CD4-positive, alpha-beta T cell treated with Interleukin-1 beta for 1 hour (primary cell): ENCODE data around the gene PRSS22.

ENCODE experiments used
- DNase-seq, 2 donors: peaks; one replicate each; pipeline ENCODE4 v3.0.0-alpha.2; 2020 to 2022

PRSS22 gene

GRCh38 chr16:2848933-2849725 lies 8.8 kb downstream of the PRSS22 start:
- no peak for DNase-seq

DNA sequence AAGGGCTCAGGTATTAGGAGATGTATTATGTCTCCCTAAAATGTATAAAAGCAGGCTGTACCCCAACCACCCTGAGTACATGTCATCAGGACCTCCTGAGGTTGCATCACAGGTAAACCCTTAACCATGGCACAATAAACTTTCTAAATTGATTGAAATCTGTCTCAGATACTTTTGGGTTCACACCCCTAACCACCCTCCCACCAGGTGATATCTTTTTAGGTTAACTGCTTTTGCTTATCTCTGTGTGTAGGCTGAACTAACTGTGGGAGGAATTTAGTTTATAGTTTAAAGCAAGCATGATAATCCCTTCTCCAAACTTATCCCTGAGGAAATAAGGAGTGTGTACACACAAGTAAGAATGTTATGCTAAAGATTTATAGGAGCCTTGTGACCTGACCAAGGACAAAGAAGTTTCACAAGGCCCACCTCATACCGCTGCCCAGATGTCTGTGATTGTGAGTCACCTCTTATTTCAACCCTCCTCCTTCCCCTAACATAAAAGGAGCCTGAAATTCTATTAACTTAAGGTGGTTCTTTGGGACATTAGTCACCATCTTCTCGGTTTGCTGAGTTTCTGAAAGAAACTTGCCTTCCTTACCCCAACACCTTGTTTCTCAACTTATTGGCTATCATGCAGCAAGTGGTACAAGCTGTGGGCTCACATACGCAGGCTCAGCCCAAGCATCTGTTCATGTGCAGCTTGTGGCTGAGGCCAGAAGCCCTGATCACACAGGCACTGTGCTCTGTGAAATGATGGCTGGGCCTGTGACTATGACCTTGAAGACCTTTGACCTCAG lies 11.3 kb downstream of the PRSS22 start:
- no peak for DNase-seq

DNA sequence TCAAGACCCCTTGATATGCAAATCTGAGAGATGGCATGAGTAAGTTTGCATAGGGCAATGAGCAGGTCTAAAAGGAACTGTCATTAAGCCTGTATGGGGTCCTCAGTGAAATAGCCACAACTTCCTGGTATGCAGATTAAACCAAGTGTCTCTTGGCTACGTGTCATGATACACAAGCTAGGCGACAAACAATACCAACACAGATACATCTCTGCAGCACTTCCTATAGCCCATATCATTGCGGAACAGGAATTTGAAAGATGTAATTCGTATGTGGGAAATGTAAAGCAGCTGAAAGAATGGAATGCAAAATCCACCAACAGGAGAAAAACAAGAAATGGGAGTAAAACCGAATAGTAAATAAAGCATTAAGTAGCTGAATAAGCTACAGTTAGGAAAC lies 12.9 kb downstream of the PRSS22 start:
- DNase-seq: no peak

DNA sequence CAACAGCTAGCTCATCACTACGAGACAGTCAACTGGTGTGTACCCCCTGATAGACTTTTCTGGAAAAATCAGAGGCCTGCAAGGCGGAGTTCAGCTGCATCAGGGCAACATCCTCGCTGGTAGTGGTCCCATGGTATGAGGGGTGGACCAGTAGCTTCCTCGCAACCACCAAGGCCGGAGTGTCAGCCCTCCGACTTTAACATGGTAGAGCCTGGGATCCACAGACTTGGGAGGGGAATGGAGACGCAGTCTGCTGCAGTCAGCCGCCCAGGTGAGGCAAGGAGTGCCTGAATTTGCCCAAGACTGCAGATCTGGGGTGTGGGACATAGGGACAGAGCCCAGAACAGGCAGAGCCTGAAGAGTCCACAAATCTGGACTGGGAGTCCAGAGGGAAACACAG lies 14.4 kb downstream of the PRSS22 start:
- DNase-seq: no peak

- DNase-seq: peak; percentile 78 to 80
Observed at GRCh38 chr16:2842340-2843000, 15.5 kb downstream of the PRSS22 start.

DNA sequence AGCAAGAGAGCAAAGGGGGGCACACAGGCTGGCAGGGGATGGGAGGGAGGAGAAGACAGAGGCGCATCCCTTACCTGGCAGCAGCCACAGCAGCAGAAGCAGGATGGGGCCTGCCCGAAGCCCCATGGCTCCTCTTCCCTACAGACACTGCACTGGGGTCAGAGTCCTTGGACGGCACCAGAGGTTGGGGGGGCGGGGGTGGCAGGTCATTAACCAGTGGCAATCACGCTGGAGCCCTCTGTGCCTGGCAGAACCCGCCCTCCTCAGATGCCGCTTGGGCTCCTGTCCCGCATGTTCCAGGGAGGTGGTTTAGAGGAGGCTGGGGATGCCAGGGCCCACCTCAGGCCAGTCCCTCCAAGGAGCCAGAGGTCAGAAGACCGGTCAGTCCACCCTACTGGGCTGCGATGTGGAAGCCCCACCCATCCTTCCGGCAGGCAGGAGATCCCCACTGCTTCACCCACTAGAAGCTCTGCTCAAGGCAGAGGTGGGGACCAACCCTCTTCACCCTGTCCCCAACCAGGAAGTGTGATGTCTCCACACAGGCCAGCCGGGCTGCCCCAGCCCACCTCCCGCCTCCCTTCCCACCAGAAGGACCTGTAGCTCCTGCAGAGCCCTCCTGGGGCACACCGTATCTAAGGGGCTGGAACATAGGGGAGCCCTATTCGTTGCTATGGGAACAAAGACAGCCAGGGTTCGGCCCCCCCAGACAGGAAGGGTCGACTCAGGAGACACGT lies 16.2 kb downstream of the PRSS22 start:
- peak in 1 of 2 donors; percentile 46 for DNase-seq

DNA sequence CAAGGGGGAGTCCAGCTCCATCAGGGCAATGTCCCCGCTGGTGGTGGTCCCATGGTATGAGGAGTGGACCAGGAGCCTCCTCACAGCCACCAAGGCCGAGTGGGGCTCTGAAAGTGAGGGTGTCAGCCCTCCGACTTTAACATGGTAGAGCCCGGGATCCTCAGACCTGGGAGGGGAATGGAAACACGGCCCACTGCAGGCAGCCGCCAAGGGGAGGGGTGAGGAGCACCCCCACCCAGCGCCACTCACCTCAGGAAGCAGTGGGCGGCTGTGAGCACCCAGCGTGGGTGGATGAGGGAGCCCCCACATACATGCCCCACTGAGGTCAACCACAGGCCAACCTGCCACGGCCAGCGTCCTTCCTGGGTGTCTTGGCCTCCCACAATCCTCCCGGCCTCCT lies 17.1 kb downstream of the PRSS22 start:
- no peak for DNase-seq

DNA sequence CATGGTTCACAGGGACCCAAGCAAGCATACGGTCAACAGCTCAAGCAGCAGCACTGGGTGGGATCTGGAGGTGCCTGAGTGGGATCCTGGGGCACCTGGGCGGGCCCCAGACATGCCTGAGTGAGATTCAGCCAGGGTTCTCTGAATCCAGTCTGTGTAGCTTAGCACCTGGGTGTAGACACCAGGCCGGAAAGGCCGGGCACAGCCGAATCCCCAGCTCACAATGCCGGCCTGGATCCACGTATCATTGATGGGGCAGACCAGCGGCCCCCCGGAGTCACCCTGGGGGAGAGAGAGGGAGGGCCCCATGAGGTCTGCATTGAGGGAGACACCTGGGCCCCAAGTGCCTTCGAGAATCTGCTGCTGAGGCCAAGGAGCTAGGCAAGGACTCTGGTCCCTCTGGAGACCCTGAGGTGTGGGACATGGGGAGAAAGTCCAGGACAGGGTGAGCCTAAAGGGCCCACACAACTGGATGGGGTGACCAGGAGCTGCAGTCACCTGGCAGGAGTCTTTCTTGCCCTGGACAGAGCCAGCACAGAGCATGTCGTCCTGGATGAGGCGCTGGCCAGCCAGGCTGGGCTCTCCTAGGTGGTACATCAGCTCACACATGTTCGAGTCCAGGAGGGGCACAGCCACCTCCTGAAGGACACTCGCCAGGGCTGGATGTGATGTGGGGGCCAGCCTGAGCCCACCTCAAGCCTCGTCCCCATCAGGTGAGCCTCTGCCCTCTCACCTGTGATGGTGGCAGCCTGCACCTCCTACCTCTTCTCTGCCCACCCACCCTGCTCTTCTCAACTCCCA lies 18.1 kb downstream of the PRSS22 start:
- no peak for DNase-seq

GRCh38 chr16:2838928-2839327 lies 19.0 kb downstream of the PRSS22 start:
- DNase-seq: peak; percentile 62 to 68

DNA sequence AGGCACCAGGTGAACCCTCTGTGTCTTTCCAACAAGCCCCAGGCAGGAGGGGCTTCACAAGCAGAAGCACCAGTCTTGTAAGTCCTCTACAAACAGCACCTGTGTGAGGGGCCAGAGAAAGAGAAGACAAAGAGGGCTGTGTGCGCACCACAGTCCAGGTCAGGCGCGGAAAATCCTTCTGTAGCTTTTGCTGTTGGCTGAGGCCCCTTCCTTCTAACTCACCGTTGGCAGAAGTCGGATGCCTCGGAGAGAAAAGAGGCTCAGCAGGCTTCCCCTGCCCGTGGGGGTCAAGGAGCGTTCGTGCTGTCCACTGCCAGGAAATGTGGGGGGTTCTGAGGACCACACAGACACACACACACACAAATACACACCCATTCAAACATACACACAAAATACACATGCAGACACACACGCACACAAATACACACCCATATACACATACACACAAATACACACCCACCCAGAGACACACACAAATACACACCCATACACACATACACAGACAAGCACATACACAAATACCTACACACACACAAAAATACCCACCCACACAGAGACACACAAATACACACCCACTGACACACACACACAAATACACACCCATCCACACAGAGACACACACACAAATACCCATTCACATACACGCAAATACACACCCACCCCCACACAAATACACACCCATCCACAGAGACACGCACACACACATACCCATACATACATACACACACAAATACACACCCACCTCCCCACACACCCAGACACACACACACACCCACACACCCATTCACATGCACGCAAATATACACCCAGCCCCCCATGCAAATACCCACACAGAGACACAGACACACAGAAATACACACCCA lies 21.1 kb downstream of the PRSS22 start:
- no peak for DNase-seq

DNA sequence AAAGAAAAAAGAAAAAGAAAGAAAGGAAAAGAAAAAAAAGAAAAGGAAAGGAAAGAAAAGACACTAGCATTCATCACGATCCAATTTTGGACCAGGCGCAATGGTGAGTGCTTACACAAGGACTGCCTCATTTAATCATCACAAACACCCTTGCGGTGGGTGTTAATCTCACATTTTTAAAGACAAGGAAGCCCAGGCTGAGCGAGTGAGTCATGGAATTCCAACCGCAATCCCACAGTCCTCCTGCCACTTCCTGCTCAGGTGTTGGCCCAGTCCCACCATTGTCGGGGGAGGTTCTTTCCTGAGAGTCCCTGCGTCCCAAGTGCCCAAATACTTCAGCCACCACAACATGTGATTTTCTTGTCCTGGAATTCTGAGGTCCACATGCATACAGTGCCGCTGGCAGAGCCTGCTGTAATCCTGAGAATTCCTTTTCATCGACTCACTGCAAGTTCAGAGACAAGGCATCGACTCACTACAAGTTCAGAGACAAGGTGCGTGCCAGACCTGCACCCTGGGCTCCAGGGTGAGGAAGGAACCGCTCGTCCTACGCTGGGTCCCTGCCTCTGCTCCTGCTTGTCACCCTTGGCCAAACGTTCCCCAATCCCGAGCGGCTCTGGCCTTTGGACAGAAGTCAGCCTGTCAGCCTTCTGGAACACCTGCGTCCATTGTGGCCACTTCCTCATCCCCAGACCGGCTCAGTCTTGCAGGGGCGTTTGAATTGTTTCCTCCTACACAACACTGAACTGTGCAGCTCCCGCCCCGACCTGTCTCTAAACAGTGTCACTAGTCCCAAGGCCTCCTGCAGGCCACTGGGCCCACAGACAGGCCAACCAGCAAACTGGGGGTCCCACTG lies 22.1 kb downstream of the PRSS22 start:
- no peak for DNase-seq

GRCh38 chr16:2834968-2835367 lies 23.0 kb downstream of the PRSS22 start:
- DNase-seq: no peak

DNA sequence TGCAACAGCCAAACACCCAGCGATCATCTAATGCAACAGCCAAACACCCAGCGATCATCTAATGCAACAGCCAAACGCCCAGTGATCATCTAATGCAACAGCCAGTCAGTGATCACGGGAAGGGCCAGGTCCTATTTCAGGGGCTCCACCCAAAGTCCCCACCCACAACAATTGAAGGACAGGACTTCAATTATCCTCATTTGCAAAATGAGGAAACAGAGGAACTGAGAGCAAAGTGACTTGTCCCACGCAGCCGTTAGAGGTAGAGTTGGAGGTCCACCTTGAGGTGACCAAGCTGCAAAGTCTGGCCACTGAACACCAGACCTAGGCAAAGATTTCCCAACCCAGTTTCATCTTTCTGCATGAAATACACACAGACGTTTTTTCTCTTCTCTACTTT lies 24.2 kb downstream of the PRSS22 start:
- no peak for DNase-seq

DNA sequence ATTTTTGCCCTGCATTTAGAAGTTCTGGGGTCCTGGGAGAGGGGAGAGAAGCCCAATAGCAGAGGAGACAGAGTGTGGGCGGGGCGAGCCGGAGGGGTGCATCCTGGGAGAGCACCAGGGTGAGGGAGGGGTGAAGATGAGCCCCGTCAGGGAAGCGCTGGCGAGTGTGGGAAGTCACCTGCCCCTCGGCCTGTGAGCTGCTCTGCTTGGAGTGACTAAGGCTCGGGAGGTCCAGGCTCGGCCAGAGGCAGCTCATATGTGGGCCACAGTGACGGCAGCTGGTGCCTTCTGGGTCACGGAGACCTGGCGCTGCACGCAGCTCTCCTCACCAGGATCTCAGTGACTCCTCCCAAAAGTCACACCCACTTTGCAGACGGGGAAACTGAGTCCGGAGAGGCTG lies 26.8 kb downstream of the PRSS22 start:
- no peak for DNase-seq

- no peak for DNase-seq
Observed at GRCh38 chr16:2830355-2830695, 27.6 kb downstream of the PRSS22 start.

DNA sequence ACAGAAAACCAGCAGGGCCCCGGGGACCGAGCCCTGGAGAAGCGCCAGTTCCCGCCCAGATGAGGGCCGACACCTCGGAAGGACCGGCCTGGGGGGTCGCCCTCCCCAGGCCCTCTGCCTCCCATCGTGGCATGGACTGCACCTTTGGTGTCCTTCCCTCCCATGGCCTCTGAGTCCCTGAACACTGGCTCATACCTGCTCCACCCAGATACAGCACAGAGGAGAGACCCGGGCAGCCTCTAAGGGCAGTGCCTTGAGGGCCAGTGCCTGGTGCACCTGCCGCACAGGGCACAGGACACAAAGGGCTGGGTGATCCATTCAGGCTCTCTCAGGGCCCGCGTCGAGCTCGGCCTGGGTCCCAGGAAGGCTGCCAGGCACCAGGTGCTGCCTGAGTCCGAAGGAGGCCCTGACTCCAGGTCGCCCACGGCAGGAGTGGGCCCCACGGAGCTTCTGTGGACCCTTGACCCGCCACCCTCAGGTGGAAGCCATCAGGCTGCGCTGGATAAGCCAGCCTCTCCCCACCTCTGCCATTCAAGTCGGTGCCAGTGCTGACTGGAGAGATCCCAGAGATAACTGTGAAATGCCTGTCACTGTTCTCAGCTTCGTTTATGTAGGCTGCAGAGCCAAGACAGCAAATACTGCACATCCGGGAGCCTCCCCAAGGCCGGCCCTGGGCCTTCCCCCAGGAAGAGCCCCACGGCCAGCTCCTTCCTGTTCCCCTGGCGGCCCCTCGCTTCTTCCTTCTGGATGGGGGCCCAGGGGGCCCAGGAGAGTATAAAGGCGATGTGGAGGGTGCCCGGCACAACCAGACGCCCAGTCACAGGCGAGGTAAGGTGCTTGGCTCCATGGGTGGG lies 28.2 kb downstream of the PRSS22 start, which contains the start of gene ZG16B:
Gene ZG16B, plus strand, starts transcription at position 803 of the 854 bp plus-strand sequence. CDS start 139 bp downstream, outside the sequence.
- no peak for DNase-seq

- no peak for DNase-seq
Observed at GRCh38 chr16:2828876-2829430, 29.0 kb downstream of the PRSS22 start.

GRCh38 chr16:2828521-2828840 lies 29.5 kb downstream of the PRSS22 start:
- no peak for DNase-seq
